NCI-H2107 treated with DMSO at 0.1 percent for 48 hours (cell line): ENCODE results near the gene MAPRE2.

Experiments used
- DNase-seq: peaks from one replicate; lab custom pipeline; 2025; ENCODE audit not compliant: unreplicated experiment; lab: John Stamatoyannopoulos, UW

The MAPRE2 gene

GRCh38 chr18:35061336-35061735 is 20.1 kb downstream of the MAPRE2 start:
- no peak for DNase-seq

GRCh38 chr18:35061804-35062203 is 20.6 kb downstream of the MAPRE2 start:
- no peak for DNase-seq

GRCh38 chr18:35062408-35062807 is 21.2 kb downstream of the MAPRE2 start:
- no peak for DNase-seq

- no peak for DNase-seq
These were observed 22.9 kb downstream of the MAPRE2 start for GRCh38 chr18:35063875-35064690.

- DNase-seq, result no peak
These were observed 26.2 kb downstream of the MAPRE2 start for GRCh38 chr18:35067454-35067853.

GRCh38 chr18:35071819-35072247 is 30.6 kb downstream of the MAPRE2 start:
- DNase-seq, result no peak

- DNase-seq, result no peak
These were observed 31.4 kb downstream of the MAPRE2 start for GRCh38 chr18:35072616-35073015.

- no peak for DNase-seq
These were observed 32.2 kb downstream of the MAPRE2 start for GRCh38 chr18:35073186-35074105.

- DNase-seq, result no peak
These were observed 33.4 kb downstream of the MAPRE2 start for GRCh38 chr18:35074581-35074980.

- no peak for DNase-seq
These were observed 33.9 kb downstream of the MAPRE2 start for GRCh38 chr18:35075132-35075531.

- DNase-seq, result no peak
These were observed 35.1 kb downstream of the MAPRE2 start for GRCh38 chr18:35076135-35076924.

GRCh38 chr18:35077937-35078336 is 36.7 kb downstream of the MAPRE2 start:
- DNase-seq, result no peak

GRCh38 chr18:35080058-35080457 is 38.8 kb downstream of the MAPRE2 start:
- no peak for DNase-seq

GRCh38 chr18:35083174-35083712 is 42.0 kb downstream of the MAPRE2 start:
- DNase-seq, result no peak

GRCh38 chr18:35084494-35085449 is 43.6 kb downstream of the MAPRE2 start:
- no peak for DNase-seq

GRCh38 chr18:35085450-35086380 is 44.5 kb downstream of the MAPRE2 start:
- DNase-seq, result no peak

GRCh38 chr18:35086704-35087103 is 45.5 kb downstream of the MAPRE2 start:
- DNase-seq, result no peak

GRCh38 chr18:35087726-35088125 is 46.5 kb downstream of the MAPRE2 start:
- DNase-seq, result no peak

GRCh38 chr18:35088921-35089320 is 47.7 kb downstream of the MAPRE2 start:
- DNase-seq, result no peak
